Breast epithelium (tissue), 4 donors: ENCODE measurements around the gene SCTR. TPM values are rescaled to one million over a fixed set of nuclear protein-coding genes. Genes with fewer than 3 reads are reported as not detected.

Experiments
- DNase-seq, 2 donors: peaks; one replicate each; pipeline ENCODE4 v3.0.0-alpha.2; 2019; ENCODE audit warnings: low spot score in 2 of 2
- H3K27ac ChIP-seq, 2 donors: fragments of 200-600 bp; sonication (generic) in 1 of 2; one replicate each; pipeline ENCODE4 v1.5.1; 2016 to 2019; ENCODE audit warnings: mild to moderate bottlenecking in 1 of 2
- H3K27me3 ChIP-seq, 2 donors: fragments of 200-600 bp; sonication (generic) in 1 of 2; one replicate each; pipeline versions ENCODE4 v1.5.1 to v1.6.0; 2017 to 2019; ENCODE audit warnings: control low read depth in 1 of 2, mild to moderate bottlenecking in 1 of 2
- H3K36me3 ChIP-seq: fragments of 200-600 bp; one replicate; pipeline ENCODE4 v1.5.1; 2019
- H3K4me1 ChIP-seq, 2 donors: fragments of 200-600 bp; sonication (generic); one replicate each; pipeline ENCODE4 v1.5.1; 2016 to 2019; ENCODE audit warnings: control low read depth in 1 of 2
- H3K4me3 ChIP-seq, 3 donors: fragments of 200-600 bp; sonication (generic); 1 replicate in 2 of 3; 2 replicates in 1 of 3; pipeline ENCODE4 v1.5.1; 2016 to 2019; ENCODE audit warnings: mild to moderate bottlenecking in 3 of 3, moderate library complexity in 2 of 3
- H3K9me3 ChIP-seq, 2 donors: fragments of 200-600 bp; sonication (generic) in 1 of 2; one replicate each; pipeline ENCODE4 v1.5.1; 2016 to 2019; ENCODE audit warnings: control low read depth in 1 of 2
- POLR2A ChIP-seq: fragments of 450-650 bp; IDR thresholded peaks from one replicate; pipeline ENCODE4 v1.6.1; 2016; ENCODE audit warnings: antibody characterized with exemption, mild to moderate bottlenecking, moderate library complexity
- POLR2AphosphoS5 ChIP-seq, 3 donors: sonication (generic); formaldehyde crosslinking; IDR thresholded peaks; one replicate each; pipeline ENCODE4 v1.6.1; 2017; ENCODE audit warnings: antibody characterized with exemption in 3 of 3
- intact Hi-C: fragments of 100-400 bp; cut with DNase I; formaldehyde crosslinking; loops from one replicate; pipeline ENCODE4 v1.15.1; 2023; ENCODE audit warnings: low total_unique reads
- total RNA-seq, 3 donors: library from RNA; depleted of rRNA; stranded (reverse); fragments of >200 nt; gene quantifications; one replicate each; pipeline ENCODE4 v1.1.0, GENCODE V29; 2016
- TF ChIP-seq, protein P1 (sequence below), 3 donors: fragments of 450-650 bp; IDR thresholded peaks; one replicate each; pipeline ENCODE4 v1.5.1; 2016 to 2017; ENCODE audit warnings: antibody characterized with exemption in 3 of 3, mild to moderate bottlenecking in 3 of 3, moderate library complexity in 3 of 3

The SCTR gene
- total RNA-seq, 3 donors from 2014 or later = not detected

DNA sequence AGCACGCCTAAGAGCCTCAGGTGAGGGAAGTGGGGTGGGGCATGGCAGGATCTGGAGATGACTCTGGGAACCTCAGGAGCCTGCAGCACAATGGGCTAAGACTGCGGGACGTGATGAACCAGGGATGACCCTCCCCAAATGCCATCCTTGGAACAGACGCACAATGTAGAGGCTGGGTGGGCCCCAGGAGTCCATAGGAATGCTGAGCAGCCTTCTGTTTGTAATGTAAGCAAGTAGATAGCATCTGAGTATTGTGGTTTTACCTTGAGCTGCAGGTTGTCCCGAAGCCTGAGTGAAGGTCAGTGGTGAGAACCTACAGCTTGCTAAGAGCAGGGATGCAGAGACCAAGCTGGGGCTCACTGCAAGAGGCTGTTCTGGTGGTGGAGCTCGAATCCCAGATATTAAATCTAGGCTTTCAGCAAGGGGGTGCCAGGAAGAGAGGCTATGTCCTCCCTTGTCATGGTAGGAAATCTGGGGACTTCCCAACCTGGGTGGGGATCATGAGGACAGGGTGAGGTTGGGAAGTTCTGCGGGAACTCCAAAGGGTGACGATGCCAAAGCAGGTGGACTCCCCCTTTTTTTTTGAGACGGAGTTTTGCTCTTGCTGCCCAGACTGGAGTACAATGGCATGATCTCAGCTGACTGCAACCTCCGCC lies 5.8 kb downstream of the SCTR start:
- DNase-seq = no peak
- H3K4me3 ChIP-seq = no peak overlapping the region
- no peaks in the 10 kb centered on the region for H3K4me1 ChIP-seq
- intact Hi-C loops = no loop called here
- TF ChIP-seq, protein P1, sequence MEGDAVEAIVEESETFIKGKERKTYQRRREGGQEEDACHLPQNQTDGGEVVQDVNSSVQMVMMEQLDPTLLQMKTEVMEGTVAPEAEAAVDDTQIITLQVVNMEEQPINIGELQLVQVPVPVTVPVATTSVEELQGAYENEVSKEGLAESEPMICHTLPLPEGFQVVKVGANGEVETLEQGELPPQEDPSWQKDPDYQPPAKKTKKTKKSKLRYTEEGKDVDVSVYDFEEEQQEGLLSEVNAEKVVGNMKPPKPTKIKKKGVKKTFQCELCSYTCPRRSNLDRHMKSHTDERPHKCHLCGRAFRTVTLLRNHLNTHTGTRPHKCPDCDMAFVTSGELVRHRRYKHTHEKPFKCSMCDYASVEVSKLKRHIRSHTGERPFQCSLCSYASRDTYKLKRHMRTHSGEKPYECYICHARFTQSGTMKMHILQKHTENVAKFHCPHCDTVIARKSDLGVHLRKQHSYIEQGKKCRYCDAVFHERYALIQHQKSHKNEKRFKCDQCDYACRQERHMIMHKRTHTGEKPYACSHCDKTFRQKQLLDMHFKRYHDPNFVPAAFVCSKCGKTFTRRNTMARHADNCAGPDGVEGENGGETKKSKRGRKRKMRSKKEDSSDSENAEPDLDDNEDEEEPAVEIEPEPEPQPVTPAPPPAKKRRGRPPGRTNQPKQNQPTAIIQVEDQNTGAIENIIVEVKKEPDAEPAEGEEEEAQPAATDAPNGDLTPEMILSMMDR (IDR thresholded peaks at IDR 0.05) = no peak
- no peak for TF ChIP-seq POLR2A
- TF ChIP-seq POLR2AphosphoS5 (IDR thresholded peaks at IDR 0.05) = no peak
- peaks cover 0 to 20% of the 10 kb centered on the region in 2 donors for H3K27me3 ChIP-seq
- H3K27ac ChIP-seq = no peak overlapping the region
- no peaks in the 10 kb centered on the region for H3K36me3 ChIP-seq
- H3K9me3 ChIP-seq = no peaks in the 10 kb centered on the region

GRCh38 chr2:119517433-119517832 lies 6.8 kb downstream of the SCTR start:
- Histone ChIP-seq H3K9me3 (no peaks in the 10 kb centered on the region), H3K4me1 (no peaks in the 10 kb centered on the region), H3K27me3 (peaks cover 0 to 9% of the 10 kb centered on the region in 2 donors), H3K4me3 (no peak overlapping the region), H3K27ac (no peak overlapping the region), H3K36me3 (no peaks in the 10 kb centered on the region)
- TF ChIP-seq, protein P1 (IDR thresholded peaks at IDR 0.05) = peak in 2 of 3 donors; percentile 9 to 27
- TF ChIP-seq POLR2A (no peak), POLR2AphosphoS5 (IDR thresholded peaks at IDR 0.05) (no peak)
- intact Hi-C loops = no loop called here
- DNase-seq = no peak

GRCh38 chr2:119516121-119516520 lies 8.2 kb downstream of the SCTR start:
- no peak overlapping the region for H3K27ac ChIP-seq
- H3K4me1 ChIP-seq = no peaks in the 10 kb centered on the region
- DNase-seq = no peak
- no peaks in the 10 kb centered on the region for H3K9me3 ChIP-seq
- no peak for TF ChIP-seq POLR2AphosphoS5 (IDR thresholded peaks at IDR 0.05)
- no peak for TF ChIP-seq POLR2A
- TF ChIP-seq, protein P1 (IDR thresholded peaks at IDR 0.05) = no peak
- intact Hi-C loops = no loop called here
- no peaks in the 10 kb centered on the region for H3K27me3 ChIP-seq
- H3K36me3 ChIP-seq = no peaks in the 10 kb centered on the region
- H3K4me3 ChIP-seq = no peak overlapping the region

- Histone ChIP-seq H3K4me1 (no peaks in the 10 kb centered on the region), H3K9me3 (no peaks in the 10 kb centered on the region), H3K27me3 (peaks cover 0 to 6% of the 10 kb centered on the region in 2 donors), H3K36me3 (no peaks in the 10 kb centered on the region), H3K27ac (no peak overlapping the region), H3K4me3 (no peak overlapping the region)
- no peak for TF ChIP-seq POLR2A
- no peak for TF ChIP-seq POLR2AphosphoS5 (IDR thresholded peaks at IDR 0.05)
- TF ChIP-seq, protein P1 (IDR thresholded peaks at IDR 0.05) = no peak
- intact Hi-C loops = loop anchor here (5.0 kb wide), 1 partner anchor 1122 kb away; no protein-coding TSS in a partner anchor
- no peak for DNase-seq
Observed at GRCh38 chr2:119513832-119514231, 10.5 kb downstream of the SCTR start.

DNA sequence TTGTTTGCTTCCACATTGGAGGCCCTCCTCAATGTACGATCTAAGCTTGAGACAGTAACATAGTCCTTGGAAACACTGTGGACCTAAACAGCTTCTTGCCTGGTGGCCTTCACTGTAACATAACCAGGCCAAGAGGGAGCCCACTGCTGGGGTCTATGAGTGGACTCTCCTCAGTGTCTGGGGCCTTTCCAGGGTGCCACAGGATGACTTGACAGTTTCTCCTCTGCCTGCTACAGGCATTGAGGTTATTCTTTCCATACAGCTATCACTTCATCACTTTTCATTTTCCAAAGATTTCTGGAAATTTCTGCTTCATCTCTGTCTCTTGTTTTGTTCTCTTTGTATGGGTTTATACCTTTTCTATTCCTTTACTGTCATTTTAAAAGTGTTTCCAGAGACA lies 11.3 kb downstream of the SCTR start:
- no peak for TF ChIP-seq POLR2A
- TF ChIP-seq POLR2AphosphoS5 (IDR thresholded peaks at IDR 0.05) = no peak
- TF ChIP-seq, protein P1 (IDR thresholded peaks at IDR 0.05) = no peak
- Histone ChIP-seq H3K27me3 (peaks cover 0 to 6% of the 10 kb centered on the region in 2 donors), H3K4me1 (no peaks in the 10 kb centered on the region), H3K36me3 (no peaks in the 10 kb centered on the region), H3K27ac (no peak overlapping the region), H3K4me3 (no peak overlapping the region), H3K9me3 (no peaks in the 10 kb centered on the region)
- no peak for DNase-seq
- intact Hi-C loops = loop anchor here (5.0 kb wide), 1 partner anchor 1121 kb away; no protein-coding TSS in a partner anchor
